GM18517 (cell line): ENCODE measurements around the gene PCDH7.

ENCODE experiments used
- ATAC-seq: cut with Tn5 transposase; IDR thresholded peaks from one replicate; pipeline ENCODE4 v1.9.1; 2021; ENCODE audit warnings: mild to moderate bottlenecking, moderate library complexity; ENCODE audit not compliant: unreplicated experiment

The PCDH7 gene, protein sequence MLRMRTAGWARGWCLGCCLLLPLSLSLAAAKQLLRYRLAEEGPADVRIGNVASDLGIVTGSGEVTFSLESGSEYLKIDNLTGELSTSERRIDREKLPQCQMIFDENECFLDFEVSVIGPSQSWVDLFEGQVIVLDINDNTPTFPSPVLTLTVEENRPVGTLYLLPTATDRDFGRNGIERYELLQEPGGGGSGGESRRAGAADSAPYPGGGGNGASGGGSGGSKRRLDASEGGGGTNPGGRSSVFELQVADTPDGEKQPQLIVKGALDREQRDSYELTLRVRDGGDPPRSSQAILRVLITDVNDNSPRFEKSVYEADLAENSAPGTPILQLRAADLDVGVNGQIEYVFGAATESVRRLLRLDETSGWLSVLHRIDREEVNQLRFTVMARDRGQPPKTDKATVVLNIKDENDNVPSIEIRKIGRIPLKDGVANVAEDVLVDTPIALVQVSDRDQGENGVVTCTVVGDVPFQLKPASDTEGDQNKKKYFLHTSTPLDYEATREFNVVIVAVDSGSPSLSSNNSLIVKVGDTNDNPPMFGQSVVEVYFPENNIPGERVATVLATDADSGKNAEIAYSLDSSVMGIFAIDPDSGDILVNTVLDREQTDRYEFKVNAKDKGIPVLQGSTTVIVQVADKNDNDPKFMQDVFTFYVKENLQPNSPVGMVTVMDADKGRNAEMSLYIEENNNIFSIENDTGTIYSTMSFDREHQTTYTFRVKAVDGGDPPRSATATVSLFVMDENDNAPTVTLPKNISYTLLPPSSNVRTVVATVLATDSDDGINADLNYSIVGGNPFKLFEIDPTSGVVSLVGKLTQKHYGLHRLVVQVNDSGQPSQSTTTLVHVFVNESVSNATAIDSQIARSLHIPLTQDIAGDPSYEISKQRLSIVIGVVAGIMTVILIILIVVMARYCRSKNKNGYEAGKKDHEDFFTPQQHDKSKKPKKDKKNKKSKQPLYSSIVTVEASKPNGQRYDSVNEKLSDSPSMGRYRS (N-terminal part only)

DNA sequence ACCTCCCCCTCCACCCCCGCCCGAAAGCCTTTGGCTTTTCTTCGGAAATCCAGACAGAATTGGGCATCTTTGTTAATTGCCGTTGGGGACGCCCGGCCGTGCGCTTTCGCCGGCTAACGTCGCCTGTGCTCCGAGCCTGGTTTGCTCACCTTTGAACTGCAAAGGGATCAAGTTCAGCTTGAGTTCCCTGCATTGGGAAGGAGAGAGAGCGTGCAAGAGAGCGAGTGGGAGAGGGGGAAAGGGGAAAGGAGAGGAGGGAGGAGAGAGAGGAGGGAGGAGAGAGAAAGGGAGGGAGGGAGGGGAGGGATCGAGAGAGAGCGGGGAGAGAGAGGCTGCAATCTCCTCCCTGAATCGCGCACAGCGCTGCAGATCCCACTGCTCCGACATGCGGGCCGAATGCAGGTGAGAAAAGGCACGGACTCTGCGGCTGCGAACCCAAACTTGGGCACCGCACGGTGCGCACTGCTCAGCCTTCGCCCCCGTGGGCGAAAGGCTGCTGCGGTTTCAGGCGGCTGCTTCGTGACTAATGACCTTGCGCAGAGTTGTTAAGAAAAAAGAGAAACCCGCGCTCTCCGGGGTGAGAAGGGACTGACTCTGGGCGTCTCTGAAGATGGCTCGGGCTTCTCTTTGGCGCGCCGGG lies at the start of gene PCDH7:
Gene PCDH7 (plus strand): TSS at position 349 of the 640 bp plus-strand sequence. CDS start 1,054 bp downstream, outside the sequence.
- no peak for ATAC-seq

DNA sequence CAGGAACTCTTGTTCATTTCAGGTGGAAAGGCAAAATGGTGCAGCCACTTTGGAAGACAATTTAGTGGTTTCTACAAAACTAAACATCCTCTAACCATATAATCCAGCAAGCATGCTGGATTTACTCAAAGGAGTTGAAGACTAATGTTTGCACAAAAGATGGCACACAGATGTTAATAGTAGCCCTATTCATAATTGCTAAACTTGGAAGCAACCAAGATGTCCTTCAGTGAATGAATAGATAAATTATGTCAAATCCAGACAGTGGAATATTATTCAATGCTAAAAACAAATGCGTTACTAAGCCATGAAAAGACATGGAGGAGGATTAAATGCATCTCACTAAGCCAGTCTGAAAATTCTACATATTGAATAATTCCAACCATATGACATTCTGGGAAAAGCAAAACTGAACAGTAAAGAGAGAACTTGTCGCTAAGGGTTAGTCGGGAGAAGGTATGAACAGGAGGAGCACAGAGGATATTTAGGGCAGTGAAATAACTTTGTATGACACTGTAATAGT lies 48.2 kb upstream of the PCDH7 start:
- ATAC-seq = no peak

DNA sequence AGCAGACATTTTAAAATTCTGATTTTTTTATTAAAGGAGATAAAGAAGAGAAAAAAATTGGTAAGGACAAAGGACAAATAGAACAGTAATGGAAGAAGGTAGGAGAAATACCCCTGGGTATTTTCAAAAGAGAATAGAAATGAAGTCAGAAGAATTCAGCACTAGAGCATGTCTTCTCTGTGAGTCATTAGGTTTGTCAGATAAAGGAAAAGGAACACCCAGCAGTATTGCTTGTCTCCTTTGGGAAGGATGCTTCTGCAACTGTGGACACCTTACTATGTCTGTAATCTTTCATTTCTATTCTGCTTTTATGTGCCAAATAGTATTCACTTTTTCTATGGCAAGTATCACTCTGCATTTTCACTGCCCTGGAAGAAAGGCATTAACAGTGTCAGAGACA lies 24.0 kb upstream of the PCDH7 start:
- no peak for ATAC-seq

DNA sequence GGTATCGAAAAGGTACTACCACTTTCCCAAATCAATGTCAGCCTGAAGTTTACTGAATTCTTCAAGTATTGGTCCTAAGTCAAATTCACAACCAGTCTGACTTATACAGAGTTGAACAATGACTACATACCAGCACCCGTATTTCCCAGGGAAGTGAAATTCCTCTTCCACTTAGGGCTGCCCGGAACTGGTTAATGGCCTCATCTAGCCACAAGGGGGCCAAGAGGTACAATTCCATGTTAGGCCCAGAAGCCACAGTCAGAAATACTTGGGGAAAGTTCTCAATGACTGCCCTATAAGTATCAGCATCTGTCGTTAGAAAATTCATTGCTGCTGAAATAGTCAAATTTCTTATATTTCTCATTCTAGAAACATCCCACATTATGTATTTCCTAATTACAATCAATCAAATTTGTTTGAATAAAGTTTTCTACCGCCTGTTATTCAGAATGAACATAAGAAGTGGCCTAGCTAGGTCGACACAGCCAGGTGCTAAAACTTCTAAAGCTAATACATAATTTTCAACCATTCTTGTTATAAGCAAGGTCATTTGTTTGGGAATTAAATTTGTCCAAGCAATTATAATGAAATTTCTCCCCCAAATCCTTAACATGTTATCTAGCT lies 5.6 kb upstream of the PCDH7 start:
- no peak for ATAC-seq

DNA sequence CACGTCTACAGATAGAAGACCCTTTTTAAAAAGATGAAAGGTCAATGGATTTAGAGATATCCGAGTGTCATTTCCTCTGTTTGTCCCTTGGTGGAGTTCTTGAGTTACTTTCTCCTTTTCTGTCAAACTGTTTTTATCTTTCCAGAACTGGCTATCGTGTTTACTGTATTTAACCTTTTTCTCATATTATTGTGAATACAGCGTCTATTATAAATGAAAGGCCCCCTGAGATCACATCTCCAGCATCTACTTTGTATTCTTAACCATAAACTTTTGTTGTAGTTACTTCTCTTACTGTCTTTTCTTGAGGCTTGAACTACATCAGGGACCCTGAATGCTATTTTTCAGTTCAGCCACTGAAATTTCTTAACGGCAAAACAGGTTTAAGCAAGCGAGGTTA lies 4.0 kb upstream of the PCDH7 start:
- no peak for ATAC-seq

DNA sequence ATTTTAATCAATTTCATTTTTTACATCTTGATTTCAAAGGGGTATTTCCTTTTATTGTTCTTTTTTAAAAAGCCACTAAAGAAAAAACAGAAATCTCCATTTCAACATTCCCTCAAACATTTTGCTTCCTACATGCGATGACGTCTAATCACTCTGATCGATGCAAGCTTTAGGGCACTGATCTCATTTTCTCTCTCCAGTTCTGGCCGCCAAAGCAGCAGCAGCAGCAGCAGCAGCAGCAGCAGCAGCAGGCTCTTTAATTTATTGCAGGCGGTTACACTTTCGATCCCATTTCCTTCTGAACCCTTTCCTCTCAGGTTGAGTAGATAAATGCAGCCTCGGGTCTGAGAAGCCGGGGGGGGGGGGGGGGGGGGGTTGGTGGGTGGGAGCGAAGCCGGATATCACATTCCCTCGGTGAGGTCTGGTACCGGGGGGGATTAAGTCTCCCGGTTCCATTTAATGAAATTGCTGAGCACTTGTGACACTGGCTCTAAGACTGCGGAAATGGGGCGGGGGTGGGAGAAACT lies 3.4 kb upstream of the PCDH7 start:
- ATAC-seq = no peak

DNA sequence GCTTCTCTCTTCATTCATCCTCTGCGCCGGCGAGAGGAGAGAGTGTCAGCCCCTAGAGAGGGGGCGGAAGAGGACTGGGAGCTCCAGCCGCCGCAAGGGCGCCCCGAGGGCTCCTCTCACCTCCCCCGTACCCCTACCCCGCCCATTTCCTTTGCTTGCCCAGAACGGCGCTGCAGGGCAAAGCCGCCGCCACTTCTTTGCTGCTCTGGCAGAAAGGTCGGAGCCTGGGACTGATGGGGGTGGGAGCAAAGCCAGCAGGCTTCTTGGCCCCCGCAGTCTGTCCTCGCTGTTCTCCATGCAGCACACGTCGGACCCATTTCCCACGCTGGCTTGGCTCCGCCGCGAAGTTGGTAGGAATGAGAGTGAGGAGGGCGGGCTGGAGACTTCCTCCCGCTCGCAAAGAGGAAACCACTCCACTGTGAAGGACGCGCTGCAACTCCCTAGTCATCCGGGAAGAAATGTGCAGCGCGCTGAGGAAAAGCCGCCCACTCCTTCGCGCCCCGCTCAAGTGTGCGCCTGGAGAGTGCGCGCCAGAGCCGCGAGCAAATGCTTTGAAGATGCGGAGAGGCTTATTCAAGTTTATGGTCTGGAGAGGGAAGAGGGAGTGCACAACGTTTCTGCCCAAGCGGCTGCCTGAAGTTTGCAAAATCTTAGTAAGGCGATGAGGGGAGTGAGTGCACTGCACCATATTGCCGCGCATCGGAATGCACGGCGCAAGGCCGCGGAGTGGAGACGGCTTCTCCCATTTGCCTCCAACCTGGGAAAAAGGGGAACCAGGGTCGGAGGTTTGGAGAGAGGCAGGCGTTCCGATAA lies 2.8 kb upstream of the PCDH7 start:
- no peak for ATAC-seq

DNA sequence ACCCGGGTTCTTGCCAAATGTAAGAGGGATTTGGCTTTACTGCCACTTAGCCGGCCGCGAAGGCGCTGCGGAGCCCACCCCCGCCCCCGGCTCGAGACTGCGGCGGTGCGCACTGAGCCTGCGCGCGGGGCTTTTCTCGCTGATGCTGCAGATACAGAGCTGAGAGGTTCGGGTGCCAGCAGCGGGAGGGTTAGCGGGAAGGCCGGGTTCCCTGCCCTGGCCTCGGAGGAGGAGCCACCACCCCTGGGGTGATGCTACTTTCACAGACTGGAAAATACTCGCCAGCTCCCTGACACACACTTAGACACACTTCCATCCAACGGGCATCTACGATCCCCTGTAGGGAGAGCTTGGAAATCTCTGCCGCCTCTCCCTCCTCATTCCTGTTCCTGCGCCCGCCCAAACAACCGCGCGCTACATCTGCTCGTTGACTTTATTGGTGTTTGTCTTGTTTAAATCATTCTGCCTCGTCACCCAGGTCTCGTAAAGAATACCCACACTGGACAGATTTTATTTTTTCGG lies 2.1 kb upstream of the PCDH7 start:
- no peak for ATAC-seq

DNA sequence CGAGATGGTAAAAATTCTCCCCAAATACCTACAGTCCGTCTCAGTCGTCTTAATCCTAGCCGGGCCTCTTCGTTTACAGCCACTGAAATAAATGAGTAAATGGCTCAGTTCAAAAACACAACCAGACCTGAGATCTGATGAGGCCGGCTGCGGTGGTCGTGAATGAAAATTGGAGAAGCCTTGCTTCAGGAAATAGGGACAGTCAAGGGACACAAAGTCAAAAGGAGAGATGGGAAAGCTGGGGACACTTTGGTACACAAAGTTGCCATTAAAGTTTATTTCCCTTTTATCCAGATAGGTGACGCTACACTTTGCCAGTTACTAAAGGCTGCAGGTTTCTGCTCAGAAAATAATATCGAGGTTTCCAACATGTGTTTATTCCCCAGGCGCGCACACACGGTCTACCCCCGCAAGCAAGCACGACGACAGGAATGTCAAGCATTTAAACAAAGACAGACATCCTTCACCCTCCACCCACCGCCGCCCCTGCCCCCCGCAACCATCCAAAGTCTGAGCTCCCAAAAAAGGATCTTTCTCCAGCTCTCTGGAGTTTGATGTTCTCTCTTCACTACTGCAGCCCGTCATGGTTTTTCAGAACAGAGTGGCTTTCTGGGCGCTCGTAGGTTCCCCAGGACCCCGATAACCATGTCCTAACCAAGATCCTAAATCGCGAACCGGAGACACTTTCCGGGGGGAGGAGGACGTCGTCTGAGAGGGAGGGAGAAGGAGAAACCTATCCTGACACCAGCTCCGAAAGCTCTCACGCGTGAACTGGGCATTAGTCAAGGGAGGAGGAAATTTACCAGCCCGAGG lies 1.3 kb upstream of the PCDH7 start:
- no peak for ATAC-seq

DNA sequence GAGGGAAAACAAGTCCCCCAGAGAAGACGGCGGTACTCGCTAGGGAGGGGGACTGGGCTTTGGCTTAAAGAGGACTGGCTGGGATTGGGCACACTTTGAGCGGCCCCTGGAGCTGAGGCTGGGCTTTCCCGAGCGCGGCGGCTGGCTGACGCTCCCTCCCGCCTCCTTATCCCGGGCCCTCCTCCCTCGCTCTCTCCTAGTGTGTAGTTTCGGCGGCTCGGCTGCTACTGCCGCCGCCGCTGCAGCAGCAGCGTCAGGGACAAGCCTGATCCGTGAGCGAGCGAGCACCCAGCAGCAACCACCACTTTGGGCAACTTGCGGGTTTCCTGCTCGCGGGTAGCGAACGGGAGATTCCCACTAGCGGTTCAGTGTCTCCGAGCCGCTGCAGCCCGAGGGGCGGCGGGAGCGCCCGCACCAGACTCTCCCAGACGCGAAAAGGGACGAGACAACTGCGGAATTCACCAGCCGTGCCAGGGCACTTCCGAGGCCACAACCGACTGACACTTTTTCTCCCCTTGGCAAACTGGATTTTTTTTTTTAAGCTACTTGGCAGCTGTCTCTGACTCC lies 632 bp upstream of the PCDH7 start:
- ATAC-seq = no peak

DNA sequence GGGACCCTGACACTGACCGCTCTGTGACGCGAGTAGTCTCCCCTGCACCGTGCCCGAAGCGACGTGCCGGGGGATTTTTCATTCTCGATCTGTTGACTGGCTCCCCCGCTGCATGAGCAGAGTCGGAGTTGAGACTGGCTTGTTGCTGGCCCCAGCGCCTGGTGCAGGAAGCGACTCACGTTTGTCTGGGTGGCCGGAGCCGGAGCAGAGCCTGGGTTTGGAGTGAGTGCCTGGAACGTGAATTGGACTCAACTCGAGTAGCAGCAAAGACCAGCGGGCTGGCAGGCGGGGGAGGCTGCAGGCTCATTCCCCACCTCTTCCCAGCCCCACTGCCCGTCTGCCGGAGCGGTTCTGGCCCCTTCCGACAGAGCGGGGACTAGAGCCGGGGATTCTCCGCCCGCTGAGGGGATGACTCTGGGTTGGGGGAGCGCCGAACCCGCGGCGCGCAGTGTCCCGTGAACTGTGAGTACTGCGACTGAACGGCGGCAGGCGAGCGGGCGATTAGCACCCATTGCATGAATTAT lies 554 bp downstream of the PCDH7 start:
- no peak for ATAC-seq

DNA sequence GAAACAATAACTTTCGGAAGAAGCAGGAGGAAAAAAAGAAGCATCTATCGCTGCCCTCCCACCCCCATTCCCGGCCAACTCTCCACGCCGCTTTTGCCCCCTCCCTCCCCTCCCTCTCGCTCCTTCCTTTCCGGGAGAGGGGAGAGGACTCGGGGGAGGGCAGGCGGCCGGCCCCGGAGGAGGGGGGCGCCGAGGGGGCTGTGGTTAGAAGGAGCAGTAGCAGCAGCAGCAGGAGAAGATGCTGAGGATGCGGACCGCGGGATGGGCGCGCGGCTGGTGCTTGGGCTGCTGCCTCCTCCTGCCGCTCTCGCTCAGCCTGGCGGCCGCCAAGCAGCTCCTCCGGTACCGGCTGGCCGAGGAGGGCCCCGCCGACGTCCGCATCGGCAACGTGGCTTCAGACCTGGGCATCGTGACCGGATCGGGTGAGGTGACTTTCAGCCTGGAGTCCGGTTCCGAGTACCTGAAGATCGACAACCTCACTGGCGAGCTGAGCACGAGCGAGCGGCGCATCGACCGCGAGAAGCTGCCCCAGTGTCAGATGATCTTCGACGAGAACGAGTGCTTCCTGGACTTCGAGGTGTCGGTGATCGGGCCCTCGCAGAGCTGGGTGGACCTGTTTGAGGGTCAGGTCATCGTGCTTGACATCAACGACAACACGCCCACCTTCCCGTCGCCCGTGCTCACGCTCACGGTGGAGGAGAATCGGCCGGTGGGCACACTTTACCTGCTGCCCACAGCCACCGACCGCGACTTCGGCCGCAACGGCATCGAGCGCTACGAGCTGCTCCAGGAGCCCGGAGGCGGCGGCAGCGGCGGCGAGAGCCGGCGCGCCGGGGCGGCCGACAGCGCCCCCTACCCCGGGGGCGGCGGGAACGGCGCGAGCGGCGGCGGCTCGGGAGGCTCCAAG lies 1.3 kb downstream of the PCDH7 start:
- ATAC-seq = no peak

DNA sequence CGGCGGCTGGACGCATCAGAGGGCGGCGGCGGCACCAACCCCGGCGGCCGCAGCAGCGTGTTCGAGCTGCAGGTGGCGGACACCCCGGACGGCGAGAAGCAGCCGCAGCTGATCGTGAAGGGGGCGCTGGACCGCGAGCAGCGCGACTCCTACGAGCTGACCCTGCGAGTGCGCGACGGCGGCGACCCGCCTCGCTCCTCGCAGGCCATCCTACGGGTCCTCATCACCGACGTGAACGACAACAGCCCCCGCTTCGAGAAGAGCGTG lies 1.9 kb downstream of the PCDH7 start:
- ATAC-seq = no peak

DNA sequence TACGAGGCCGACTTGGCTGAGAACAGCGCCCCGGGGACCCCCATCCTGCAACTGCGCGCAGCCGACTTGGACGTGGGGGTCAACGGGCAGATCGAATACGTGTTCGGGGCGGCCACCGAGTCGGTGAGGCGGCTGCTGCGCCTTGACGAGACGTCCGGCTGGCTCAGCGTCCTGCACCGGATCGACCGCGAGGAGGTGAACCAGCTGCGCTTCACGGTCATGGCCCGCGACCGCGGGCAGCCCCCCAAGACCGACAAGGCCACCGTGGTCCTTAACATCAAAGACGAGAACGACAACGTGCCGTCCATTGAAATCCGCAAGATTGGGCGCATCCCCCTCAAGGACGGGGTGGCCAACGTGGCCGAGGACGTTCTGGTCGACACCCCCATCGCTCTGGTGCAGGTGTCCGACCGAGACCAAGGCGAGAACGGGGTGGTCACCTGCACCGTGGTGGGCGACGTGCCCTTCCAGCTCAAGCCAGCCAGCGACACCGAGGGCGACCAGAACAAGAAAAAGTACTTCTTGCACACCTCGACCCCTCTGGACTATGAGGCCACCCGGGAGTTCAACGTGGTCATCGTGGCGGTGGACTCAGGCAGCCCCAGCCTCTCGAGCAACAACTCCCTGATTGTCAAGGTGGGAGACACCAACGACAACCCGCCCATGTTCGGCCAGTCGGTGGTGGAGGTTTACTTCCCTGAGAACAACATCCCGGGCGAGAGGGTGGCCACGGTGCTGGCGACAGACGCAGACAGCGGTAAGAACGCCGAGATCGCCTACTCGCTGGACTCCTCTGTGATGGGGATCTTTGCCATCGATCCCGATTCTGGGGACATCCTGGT lies 2.4 kb downstream of the PCDH7 start:
- no peak for ATAC-seq

DNA sequence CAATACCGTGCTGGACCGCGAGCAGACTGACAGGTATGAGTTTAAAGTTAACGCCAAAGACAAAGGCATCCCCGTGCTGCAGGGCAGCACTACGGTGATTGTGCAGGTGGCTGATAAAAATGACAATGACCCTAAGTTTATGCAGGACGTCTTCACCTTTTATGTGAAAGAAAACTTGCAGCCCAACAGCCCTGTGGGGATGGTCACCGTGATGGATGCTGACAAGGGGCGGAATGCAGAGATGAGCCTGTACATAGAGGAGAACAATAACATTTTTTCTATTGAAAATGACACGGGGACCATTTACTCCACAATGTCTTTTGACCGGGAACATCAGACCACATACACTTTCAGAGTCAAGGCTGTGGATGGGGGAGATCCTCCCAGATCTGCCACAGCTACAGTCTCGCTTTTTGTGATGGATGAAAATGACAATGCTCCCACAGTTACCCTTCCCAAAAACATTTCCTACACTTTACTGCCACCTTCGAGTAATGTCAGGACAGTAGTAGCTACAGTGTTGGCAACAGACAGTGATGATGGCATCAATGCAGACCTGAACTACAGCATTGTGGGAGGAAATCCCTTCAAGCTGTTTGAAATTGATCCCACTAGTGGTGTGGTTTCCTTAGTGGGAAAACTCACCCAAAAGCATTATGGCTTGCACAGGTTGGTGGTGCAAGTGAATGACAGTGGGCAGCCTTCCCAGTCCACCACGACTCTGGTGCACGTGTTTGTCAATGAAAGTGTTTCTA lies 3.2 kb downstream of the PCDH7 start:
- no peak for ATAC-seq

DNA sequence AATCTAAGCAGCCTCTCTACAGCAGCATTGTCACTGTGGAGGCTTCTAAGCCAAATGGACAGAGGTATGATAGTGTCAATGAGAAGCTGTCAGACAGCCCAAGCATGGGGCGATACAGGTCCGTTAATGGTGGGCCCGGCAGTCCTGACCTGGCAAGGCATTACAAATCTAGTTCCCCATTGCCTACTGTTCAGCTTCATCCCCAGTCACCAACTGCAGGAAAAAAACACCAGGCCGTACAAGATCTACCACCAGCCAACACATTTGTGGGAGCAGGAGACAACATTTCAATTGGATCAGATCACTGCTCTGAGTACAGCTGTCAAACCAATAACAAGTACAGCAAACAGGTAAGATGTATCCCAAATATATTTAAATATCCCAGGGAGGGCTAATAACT lies 4.1 kb downstream of the PCDH7 start:
- no peak for ATAC-seq
